Stimulated activated CD4-positive, alpha-beta T cell treated with anti-CD3 and anti-CD28 coated beads, Interleukin-1b, Interleukin-23, amount 100 ng/mL, for 4 hours (primary cell): ENCODE measurements around the gene LSAMP.

Source experiments
- DNase-seq, 2 donors: peaks; one replicate each; pipeline ENCODE4 v3.0.0-alpha.2; 2020; ENCODE audit warnings: low read depth in 2 of 2

LSAMP gene

GRCh38 chr3:116288485-116288884 lies 156.8 kb downstream of the LSAMP start:
- no peak for DNase-seq

GRCh38 chr3:116285781-116286421 lies 159.4 kb downstream of the LSAMP start:
- DNase-seq, result no peak

GRCh38 chr3:116281313-116282143 lies 163.8 kb downstream of the LSAMP start:
- DNase-seq, result no peak

- DNase-seq, result no peak
Measured at GRCh38 chr3:116280130-116280740, 165.1 kb downstream of the LSAMP start.

GRCh38 chr3:116276675-116277074 lies 168.6 kb downstream of the LSAMP start:
- DNase-seq, result no peak

- no peak for DNase-seq
Measured at GRCh38 chr3:116270056-116270455, 175.2 kb downstream of the LSAMP start.

GRCh38 chr3:116267116-116267515 lies 178.2 kb downstream of the LSAMP start:
- DNase-seq, result no peak

- DNase-seq, result no peak
Measured at GRCh38 chr3:116265976-116266584, 179.2 kb downstream of the LSAMP start.

GRCh38 chr3:116265320-116265695 lies 180.0 kb downstream of the LSAMP start:
- no peak for DNase-seq

- no peak for DNase-seq
Measured at GRCh38 chr3:116264546-116265319, 180.6 kb downstream of the LSAMP start.

- DNase-seq, result no peak
Measured at GRCh38 chr3:116263842-116264545, 181.3 kb downstream of the LSAMP start.

- no peak for DNase-seq
Measured at GRCh38 chr3:116260491-116260890, 184.8 kb downstream of the LSAMP start.

GRCh38 chr3:116259984-116260383 lies 185.3 kb downstream of the LSAMP start:
- DNase-seq, result no peak

- no peak for DNase-seq
Measured at GRCh38 chr3:116256843-116257485, 188.3 kb downstream of the LSAMP start.

- DNase-seq, result no peak
Measured at GRCh38 chr3:116254541-116254940, 190.7 kb downstream of the LSAMP start.

- DNase-seq, result no peak
Measured at GRCh38 chr3:116253511-116253910, 191.8 kb downstream of the LSAMP start.

GRCh38 chr3:116247605-116248004 lies 197.7 kb downstream of the LSAMP start:
- no peak for DNase-seq

GRCh38 chr3:116246406-116246980 lies 198.8 kb downstream of the LSAMP start:
- DNase-seq, result no peak

GRCh38 chr3:116242825-116243224 lies 202.5 kb downstream of the LSAMP start:
- DNase-seq, result no peak

- no peak for DNase-seq
Measured at GRCh38 chr3:116241677-116242076, 203.6 kb downstream of the LSAMP start.
